H9 (cell line): ENCODE measurements around the gene NDUFB10. TPM values are rescaled to one million over a fixed set of nuclear protein-coding genes. Genes with fewer than 3 reads are reported as not detected.

Experiments used
- DNase-seq: peaks from one replicate; pipeline ENCODE4 v3.0.0-alpha.2; 2017
- H2AFZ ChIP-seq: one replicate; pipeline ENCODE4 v1.6.1; 2013; ENCODE audit warnings: mild to moderate bottlenecking, low read length, control low read depth, moderate library complexity
- H2AK5ac ChIP-seq: 2 replicates; pipeline ENCODE4 v1.6.1; 2013; ENCODE audit warnings: low read length, control low read depth, mixed read lengths; ENCODE audit not compliant: insufficient read length
- H2BK120ac ChIP-seq: one replicate; pipeline ENCODE4 v1.6.1; 2013; ENCODE audit warnings: low read depth, mild to moderate bottlenecking, low read length, control low read depth, inconsistent platforms; ENCODE audit not compliant: poor library complexity, severe bottlenecking
- H2BK12ac ChIP-seq: 2 replicates; pipeline ENCODE4 v1.6.1; 2013; ENCODE audit warnings: low read length, control low read depth, mixed read lengths, low read depth; ENCODE audit not compliant: insufficient read length
- H2BK15ac ChIP-seq: 2 replicates; pipeline ENCODE4 v1.6.1; 2013; ENCODE audit warnings: low read depth, low read length, control low read depth
- H2BK20ac ChIP-seq: one replicate; pipeline ENCODE4 v1.6.1; 2013; ENCODE audit warnings: low read depth, mild to moderate bottlenecking, low read length, control low read depth, inconsistent platforms; ENCODE audit not compliant: poor library complexity, severe bottlenecking
- H2BK5ac ChIP-seq: 2 replicates; pipeline ENCODE4 v1.6.1; 2013; ENCODE audit warnings: low read length, control low read depth, mixed read lengths; ENCODE audit not compliant: insufficient read length
- H3K14ac ChIP-seq: 2 replicates; pipeline ENCODE4 v1.6.1; 2013; ENCODE audit warnings: low read length, control low read depth; ENCODE audit not compliant: insufficient read depth
- H3K18ac ChIP-seq: 2 replicates; pipeline ENCODE4 v1.6.1; 2013; ENCODE audit warnings: low read depth, mild to moderate bottlenecking, mixed read lengths, low read length, control low read depth; ENCODE audit not compliant: insufficient read length
- H3K23ac ChIP-seq: 2 replicates; pipeline ENCODE4 v1.6.1; 2013; ENCODE audit warnings: low read length, control low read depth, mixed read lengths, low read depth; ENCODE audit not compliant: insufficient read length
- H3K23me2 ChIP-seq: 2 replicates; pipeline ENCODE4 v1.6.1; 2013; ENCODE audit warnings: low read depth, mild to moderate bottlenecking, mixed read lengths, low read length, control low read depth; ENCODE audit not compliant: insufficient read length, poor library complexity, severe bottlenecking
- H3K27ac ChIP-seq: 2 replicates; pipeline ENCODE4 v1.5.1; 2013; ENCODE audit warnings: low read length, control low read depth, mixed read lengths, low read depth; ENCODE audit not compliant: insufficient read length
- H3K27me3 ChIP-seq: 2 replicates; pipeline ENCODE4 v1.6.1; 2013; ENCODE audit warnings: low read length, control low read depth, inconsistent platforms; ENCODE audit not compliant: insufficient read depth
- H3K4ac ChIP-seq: 2 replicates; pipeline ENCODE4 v1.6.1; 2013; ENCODE audit warnings: low read depth, mild to moderate bottlenecking, control low read depth, inconsistent platforms, low read length, moderate library complexity
- H3K4me1 ChIP-seq: 2 replicates; pipeline ENCODE4 v1.6.1; 2013; ENCODE audit warnings: low read length, control low read depth, inconsistent platforms; ENCODE audit not compliant: insufficient read depth
- H3K4me2 ChIP-seq: 2 replicates; pipeline ENCODE4 v1.6.1; 2013; ENCODE audit warnings: low read length, control low read depth, mixed read lengths; ENCODE audit not compliant: insufficient read length, insufficient read depth
- H3K56ac ChIP-seq: 2 replicates; pipeline ENCODE4 v1.6.1; 2013; ENCODE audit warnings: low read depth, mild to moderate bottlenecking, mixed read lengths, low read length, control low read depth; ENCODE audit not compliant: insufficient read length
- H3K79me1 ChIP-seq: 2 replicates; pipeline ENCODE4 v1.6.1; 2013; ENCODE audit warnings: low read depth, mild to moderate bottlenecking, moderate library complexity, low read length, control low read depth, inconsistent platforms; ENCODE audit not compliant: insufficient read depth, poor library complexity, severe bottlenecking
- H3K79me2 ChIP-seq: 2 replicates; pipeline ENCODE4 v1.6.1; 2013; ENCODE audit warnings: low read length, control low read depth, inconsistent platforms; ENCODE audit not compliant: insufficient read depth
- H3K9ac ChIP-seq: 2 replicates; pipeline ENCODE4 v1.6.1; 2013; ENCODE audit warnings: low read length, control low read depth, mixed read lengths; ENCODE audit not compliant: insufficient read length; ENCODE audit errors: extremely low read depth
- H3K9me3 ChIP-seq: one replicate; pipeline ENCODE4 v1.6.1; 2013; ENCODE audit warnings: low read depth, low read length, inconsistent platforms; ENCODE audit not compliant: control insufficient read depth
- H3T11ph ChIP-seq: one replicate; pipeline ENCODE4 v1.6.1; 2013; ENCODE audit warnings: mild to moderate bottlenecking, low read length, control low read depth, inconsistent platforms
- H4K20me1 ChIP-seq: one replicate; pipeline ENCODE4 v1.6.1; 2013; ENCODE audit not compliant: control insufficient read depth, insufficient read length, insufficient read depth
- H4K5ac ChIP-seq: 2 replicates; pipeline ENCODE4 v1.6.1; 2013; ENCODE audit warnings: low read depth, mild to moderate bottlenecking, mixed read lengths, low read length, control low read depth; ENCODE audit not compliant: insufficient read length
- H4K8ac ChIP-seq: replicated peaks from 2 replicates; pipeline ENCODE4 v1.6.1; 2013; ENCODE audit warnings: low read length, control low read depth, mixed read lengths, low read depth; ENCODE audit not compliant: insufficient read length
- H4K91ac ChIP-seq: 2 replicates; pipeline ENCODE4 v1.6.1; 2013; ENCODE audit warnings: low read depth, mild to moderate bottlenecking, moderate library complexity, mixed read lengths, low read length, control low read depth; ENCODE audit not compliant: insufficient read length
- H3K27ac Mint-ChIP-seq, 3 experiments: 2 replicates in 2 of 3; 3 replicates in 1 of 3; pipeline ENCODE4 v1.8.0; 2020 to 2021; ENCODE audit warnings: mixed read lengths in 3 of 3, mild to moderate bottlenecking in 1 of 3, moderate library complexity in 1 of 3
- H3K27me3 Mint-ChIP-seq: 2 replicates; pipeline ENCODE4 v1.8.0; 2021; ENCODE audit warnings: low read depth, mild to moderate bottlenecking, moderate library complexity, mixed read lengths
- H3K36me3 Mint-ChIP-seq, 3 experiments: 2 replicates in 2 of 3; 3 replicates in 1 of 3; pipeline ENCODE4 v1.8.0; 2020 to 2021; ENCODE audit warnings: low read depth in 3 of 3, mixed read lengths in 3 of 3; ENCODE audit not compliant: insufficient read depth in 1 of 3
- H3K4me1 Mint-ChIP-seq, 2 experiments: 2 replicates each; pipeline ENCODE4 v1.8.0; 2020; ENCODE audit warnings: mixed read lengths in 2 of 2
- H3K4me3 Mint-ChIP-seq, 2 experiments: 2 replicates in 1 of 2; 3 replicates in 1 of 2; pipeline ENCODE4 v1.8.0; 2020 to 2021; ENCODE audit warnings: mild to moderate bottlenecking in 2 of 2, mixed read lengths in 2 of 2, moderate library complexity in 1 of 2
- H3K9me3 Mint-ChIP-seq, 2 experiments: 2 replicates in 1 of 2; 3 replicates in 1 of 2; pipeline ENCODE4 v1.8.0; 2020; ENCODE audit warnings: mild to moderate bottlenecking in 2 of 2, mixed read lengths in 2 of 2, moderate library complexity in 1 of 2
- CTCF ChIP-seq: fragments of 200-600 bp; sonication (generic); conservative IDR thresholded peaks from 3 replicates; pipeline ENCODE4 v1.8.0; 2021; ENCODE audit warnings: antibody characterized with exemption, mild to moderate bottlenecking
- WGBS: extraction: QIAGEN DNeasy Blood & Tissue Kit; methylation state at CpG from one replicate; pipeline ENCODE4 v1.1.7; 2013; ENCODE audit warnings: missing lambda C conversion rate, low lambda C conversion rate, mixed read lengths; ENCODE audit not compliant: insufficient read length; ENCODE audit errors: extremely low coverage; 5-methylcytosine and 5-hydroxymethylcytosine counted together
- total RNA-seq: library from RNA; stranded (reverse); gene quantifications from 2 replicates; pipeline ENCODE4 v1.2.1, GENCODE V29; 2021

The NDUFB10 gene
- total RNA-seq, 1 experiment from 2014 or later, result 191 TPM

- H2AK5ac ChIP-seq, result no peak overlapping the region
- H3K14ac ChIP-seq, result no peak overlapping the region
- no peak overlapping the region for H3K9ac ChIP-seq
- Mint-ChIP-seq H3K9me3 (no peaks in the 10 kb centered on the region), H3K4me1 (peaks cover 3 to 49% of the 10 kb centered on the region in 2 experiments), H3K27ac (no peak overlapping the region; a peak in 1 of 7 replicates), H3K4me3 (no peak overlapping the region), H3K27me3 (peaks cover 39% of the 10 kb centered on the region), H3K36me3 (no peaks in the 10 kb centered on the region)
- H2BK15ac ChIP-seq, result no peak overlapping the region
- no peak overlapping the region for H3K18ac ChIP-seq
- H3K9me3 ChIP-seq, result no peaks in the 10 kb centered on the region
- H3K79me1 ChIP-seq, result no peaks in the 10 kb centered on the region
- no peak overlapping the region for H4K5ac ChIP-seq
- no peak overlapping the region for H3K4me2 ChIP-seq
- H4K20me1 ChIP-seq, result no peaks in the 10 kb centered on the region
- no peak overlapping the region for H3K27ac ChIP-seq
- no peak overlapping the region for H3K23ac ChIP-seq
- H4K8ac ChIP-seq, result no peak overlapping the region
- DNase-seq, result no peak
- H2BK5ac ChIP-seq, result no peak overlapping the region
- no peaks in the 10 kb centered on the region for H3K79me2 ChIP-seq
- no peak overlapping the region for H2BK20ac ChIP-seq
- TF ChIP-seq CTCF, result no peak
- no peak overlapping the region for H2BK12ac ChIP-seq
- H4K91ac ChIP-seq, result no peak overlapping the region
- no peaks in the 10 kb centered on the region; the same call in 1 of the 2 replicates for H3K4me1 ChIP-seq
- H3K27me3 ChIP-seq, result peaks cover 12% of the 10 kb centered on the region
- no peaks in the 10 kb centered on the region for H3K23me2 ChIP-seq
- H3T11ph ChIP-seq, result no peak overlapping the region
- no peak overlapping the region for H3K56ac ChIP-seq
- no peak overlapping the region for H2AFZ ChIP-seq
- no CpG with 5 or more reads among the region's 17 CpGs for WGBS
- H3K4ac ChIP-seq, result no peak overlapping the region
- H2BK120ac ChIP-seq, result no peak overlapping the region
Observed at GRCh38 chr16:1912215-1912543, 47.2 kb upstream of the NDUFB10 start.
